ENCODE results near the gene ADAM23. TPM values are rescaled to one million over a fixed set of nuclear protein-coding genes. Genes with fewer than 3 reads are reported as not detected.

Gene ADAM23
- total RNA-seq, 2 donors from 2014 or later, result 1.3 to 10.7 TPM

DNA sequence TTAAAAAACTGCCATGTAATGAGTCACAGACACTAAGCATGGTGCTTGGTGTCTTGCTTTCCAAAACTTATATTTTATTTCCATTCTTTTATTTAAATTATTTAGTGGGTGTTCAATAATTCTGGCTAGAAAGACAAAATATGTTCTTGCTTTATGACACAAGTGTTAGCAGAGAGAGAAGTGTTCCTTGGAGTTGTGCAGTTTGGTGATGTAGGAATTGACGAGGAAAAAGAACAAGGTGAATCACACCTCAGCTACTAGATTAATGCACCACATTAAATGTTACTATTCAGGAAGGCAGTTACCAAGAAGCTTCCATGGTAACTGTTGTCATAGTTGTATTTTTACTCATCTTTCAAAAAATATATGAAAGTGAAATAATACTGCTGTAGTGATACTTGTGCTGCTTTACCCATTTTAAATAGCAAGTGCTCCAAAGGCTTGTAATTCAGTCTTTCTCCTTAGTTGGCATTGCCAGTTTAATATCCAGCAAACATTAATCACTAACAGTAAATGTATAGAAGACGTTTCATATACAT is 28.3 kb downstream of the ADAM23 start:
- intact Hi-C loops (cut with DNase I), result no loop called here
- no peak for DNase-seq (ENCODE audit: low spot score)
- Histone ChIP-seq H3K27ac (no peak overlapping the region), H3K9me3 (no peaks in the 10 kb centered on the region), H3K4me3 (no peak overlapping the region), H3K4me1 (replicated peaks) (no peaks in the 10 kb centered on the region), H3K27me3 (replicated peaks; ENCODE audit: insufficient read depth) (no peaks in the 10 kb centered on the region), H3K36me3 (no peaks in the 10 kb centered on the region)
- no peak for TF ChIP-seq POLR2A (IDR thresholded peaks at IDR 0.05)
- TF ChIP-seq, protein P1, sequence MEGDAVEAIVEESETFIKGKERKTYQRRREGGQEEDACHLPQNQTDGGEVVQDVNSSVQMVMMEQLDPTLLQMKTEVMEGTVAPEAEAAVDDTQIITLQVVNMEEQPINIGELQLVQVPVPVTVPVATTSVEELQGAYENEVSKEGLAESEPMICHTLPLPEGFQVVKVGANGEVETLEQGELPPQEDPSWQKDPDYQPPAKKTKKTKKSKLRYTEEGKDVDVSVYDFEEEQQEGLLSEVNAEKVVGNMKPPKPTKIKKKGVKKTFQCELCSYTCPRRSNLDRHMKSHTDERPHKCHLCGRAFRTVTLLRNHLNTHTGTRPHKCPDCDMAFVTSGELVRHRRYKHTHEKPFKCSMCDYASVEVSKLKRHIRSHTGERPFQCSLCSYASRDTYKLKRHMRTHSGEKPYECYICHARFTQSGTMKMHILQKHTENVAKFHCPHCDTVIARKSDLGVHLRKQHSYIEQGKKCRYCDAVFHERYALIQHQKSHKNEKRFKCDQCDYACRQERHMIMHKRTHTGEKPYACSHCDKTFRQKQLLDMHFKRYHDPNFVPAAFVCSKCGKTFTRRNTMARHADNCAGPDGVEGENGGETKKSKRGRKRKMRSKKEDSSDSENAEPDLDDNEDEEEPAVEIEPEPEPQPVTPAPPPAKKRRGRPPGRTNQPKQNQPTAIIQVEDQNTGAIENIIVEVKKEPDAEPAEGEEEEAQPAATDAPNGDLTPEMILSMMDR (IDR thresholded peaks at IDR 0.05), result no peak
- no peak for TF ChIP-seq POLR2AphosphoS5 (IDR thresholded peaks at IDR 0.05)
- 74% methylated on average over 2 of the region's 2 CpGs for WGBS

DNA sequence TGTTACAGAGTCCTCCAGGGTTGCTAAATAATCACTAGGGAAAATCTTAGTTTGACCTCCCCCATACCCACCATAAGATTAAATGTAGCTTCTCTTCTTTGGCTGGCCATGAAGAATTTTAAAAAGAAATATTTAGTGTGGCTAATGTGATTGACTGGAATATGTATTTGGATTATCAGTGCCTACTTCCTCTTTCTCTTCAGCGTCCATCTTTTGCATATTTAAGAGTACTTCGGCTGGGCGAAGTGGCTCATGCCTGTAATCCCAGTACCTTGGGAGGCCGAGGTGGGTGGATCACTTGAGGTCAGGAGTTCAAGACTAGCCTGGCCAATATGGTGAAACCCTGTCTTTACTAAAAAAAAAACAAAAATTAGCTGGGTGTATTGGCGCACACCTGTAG is 28.8 kb downstream of the ADAM23 start:
- TF ChIP-seq, protein P1 (IDR thresholded peaks at IDR 0.05), result no peak
- TF ChIP-seq POLR2A (IDR thresholded peaks at IDR 0.05), result no peak
- no peak for TF ChIP-seq POLR2AphosphoS5 (IDR thresholded peaks at IDR 0.05)
- H3K9me3 ChIP-seq, result no peaks in the 10 kb centered on the region
- H3K27me3 ChIP-seq (replicated peaks; ENCODE audit: insufficient read depth), result no peaks in the 10 kb centered on the region
- no peaks in the 10 kb centered on the region for H3K4me1 ChIP-seq (replicated peaks)
- DNase-seq (ENCODE audit: low spot score), result no peak
- intact Hi-C loops (cut with DNase I), result no loop called here
- H3K27ac ChIP-seq, result no peak overlapping the region
- WGBS, result 87% methylated on average over 5 of the region's 5 CpGs
- no peak overlapping the region for H3K4me3 ChIP-seq
- no peaks in the 10 kb centered on the region for H3K36me3 ChIP-seq

DNA sequence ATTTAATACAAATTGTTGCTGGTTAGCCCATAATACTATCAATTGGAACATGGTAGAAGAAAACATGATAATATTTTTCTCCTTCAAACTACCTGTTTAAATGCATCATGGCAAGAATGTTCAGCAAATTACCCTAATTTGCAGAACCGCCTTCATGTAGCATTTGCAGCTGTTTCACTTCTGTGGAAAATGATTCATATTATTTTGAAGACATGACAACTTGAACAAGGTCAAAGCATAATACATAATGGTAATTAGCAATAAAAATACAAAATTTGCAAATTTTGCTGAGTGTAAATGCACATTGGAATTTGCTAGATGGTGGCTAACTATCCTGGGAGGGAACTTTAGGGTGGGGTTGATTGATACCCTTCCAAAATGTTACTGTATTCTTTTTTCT is 30.8 kb downstream of the ADAM23 start:
- TF ChIP-seq POLR2A (IDR thresholded peaks at IDR 0.05) (no peak), POLR2AphosphoS5 (IDR thresholded peaks at IDR 0.05) (no peak)
- TF ChIP-seq, protein P1 (IDR thresholded peaks at IDR 0.05), result no peak
- Histone ChIP-seq H3K4me3 (no peak overlapping the region), H3K4me1 (replicated peaks) (no peaks in the 10 kb centered on the region), H3K9me3 (no peaks in the 10 kb centered on the region), H3K27ac (no peak overlapping the region), H3K27me3 (replicated peaks; ENCODE audit: insufficient read depth) (no peaks in the 10 kb centered on the region), H3K36me3 (no peaks in the 10 kb centered on the region)
- intact Hi-C loops (cut with DNase I), result no loop called here
- WGBS, result 95% methylated on average over 1 of the region's 1 CpG
- DNase-seq (ENCODE audit: low spot score), result no peak

DNA sequence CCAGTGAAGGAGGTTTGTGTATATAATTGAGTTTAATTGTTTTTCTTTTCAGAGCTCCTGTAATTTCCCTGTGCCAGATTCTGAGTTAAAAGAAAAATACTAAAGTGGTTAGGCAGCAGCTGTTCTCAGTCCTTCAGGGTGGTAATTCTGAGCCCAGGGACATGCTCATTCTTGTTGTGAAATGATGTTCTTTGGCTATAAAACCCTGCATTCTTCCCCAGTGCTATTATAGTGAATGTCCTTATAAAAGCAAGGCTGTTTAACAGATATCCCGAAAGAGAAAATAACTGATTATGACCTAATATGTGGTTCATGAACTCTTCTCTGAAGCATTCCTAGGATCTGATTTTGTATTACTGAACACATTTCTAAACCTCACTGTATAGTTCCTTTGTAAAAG is 34.0 kb downstream of the ADAM23 start:
- Histone ChIP-seq H3K27ac (peak overlapping the region in 1 of 2 donors; percentile 6), H3K4me1 (replicated peaks) (no peaks in the 10 kb centered on the region), H3K27me3 (replicated peaks; ENCODE audit: insufficient read depth) (no peaks in the 10 kb centered on the region), H3K9me3 (no peaks in the 10 kb centered on the region), H3K4me3 (no peak overlapping the region), H3K36me3 (no peaks in the 10 kb centered on the region)
- peak; percentile 8 for DNase-seq (ENCODE audit: low spot score)
- TF ChIP-seq POLR2A (IDR thresholded peaks at IDR 0.05) (no peak), POLR2AphosphoS5 (IDR thresholded peaks at IDR 0.05) (peak; percentile 37)
- TF ChIP-seq, protein P1 (IDR thresholded peaks at IDR 0.05), result no peak
- intact Hi-C loops (cut with DNase I), result no loop called here
- WGBS, result 5% methylated on average over 1 of the region's 1 CpG

DNA sequence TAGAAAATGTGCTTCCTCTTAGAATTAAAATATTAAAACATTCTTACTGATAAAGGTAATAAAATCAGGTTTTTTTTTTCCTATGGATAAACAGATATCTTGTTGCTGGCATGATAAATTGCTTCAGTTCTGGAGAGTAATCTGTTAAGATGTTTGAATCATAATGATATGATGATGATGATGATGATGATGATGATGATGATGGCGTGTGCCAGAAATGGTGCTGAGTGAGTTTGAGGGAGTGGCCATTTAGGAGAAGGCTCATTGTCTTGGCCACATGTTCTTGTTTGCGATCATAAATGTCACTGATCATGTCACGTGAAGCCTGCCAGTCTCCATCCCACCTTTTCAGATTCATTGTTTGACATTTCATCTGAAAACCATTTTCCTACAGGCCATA is 35.0 kb downstream of the ADAM23 start:
- TF ChIP-seq POLR2A (IDR thresholded peaks at IDR 0.05) (no peak), POLR2AphosphoS5 (IDR thresholded peaks at IDR 0.05) (no peak)
- TF ChIP-seq, protein P1 (IDR thresholded peaks at IDR 0.05), result no peak
- H3K27ac ChIP-seq, result no peak overlapping the region
- H3K27me3 ChIP-seq (replicated peaks; ENCODE audit: insufficient read depth), result no peaks in the 10 kb centered on the region
- no peak overlapping the region for H3K4me3 ChIP-seq
- 92% methylated on average over 3 of the region's 3 CpGs for WGBS
- no peaks in the 10 kb centered on the region for H3K36me3 ChIP-seq
- no peaks in the 10 kb centered on the region for H3K9me3 ChIP-seq
- no peaks in the 10 kb centered on the region for H3K4me1 ChIP-seq (replicated peaks)
- intact Hi-C loops (cut with DNase I), result no loop called here
- DNase-seq (ENCODE audit: low spot score), result no peak

Data from prostate gland (tissue), 2 donors.